C4-2B (cell line): Measurements from ENCODE around the gene CDIPT.

Experiments
- CTCF ChIP-seq: fragments of 450-650 bp; conservative IDR thresholded peaks from 2 replicates; pipeline ENCODE4 v1.5.1; 2017; ENCODE audit warnings: mild to moderate bottlenecking
- ZFX ChIP-seq: fragments of 450-650 bp; IDR thresholded peaks from 2 replicates; pipeline ENCODE4 v1.6.1; 2017

- TF ChIP-seq CTCF (no peak), ZFX (no peak)
Measured at GRCh38 chr16:29830774-29831173, 32.3 kb downstream of the CDIPT start.
